Stomach (tissue), 9 donors: Measurements from ENCODE around the gene ADAMTSL4. TPM values are rescaled to one million over a fixed set of nuclear protein-coding genes. Genes with fewer than 3 reads are reported as not detected.
"Not testable (repeated sequence)": the region's sequence is repeated elsewhere in the genome, so short reads cannot be mapped to it uniquely, and the experiment has no call there.

ENCODE experiments used
- DNase-seq, 2 donors: peaks; one replicate each; pipeline versions ENCODE4 v3.0.0 to v3.0.0-alpha.2; 2013 to 2019
- H3K27ac ChIP-seq, 5 donors: fragments of 200-600 bp in 4 of 5; sonication (generic) in 4 of 5; one replicate each; pipeline ENCODE4 v1.5.1; 2013 to 2019; ENCODE audit warnings: mild to moderate bottlenecking in 1 of 5, moderate library complexity in 1 of 5
- H3K27me3 ChIP-seq, 3 donors: fragments of 200-600 bp; sonication (generic); one replicate each; pipeline ENCODE4 v1.5.1; 2017 to 2019; ENCODE audit warnings: mixed run types in 1 of 3
- H3K36me3 ChIP-seq, 4 donors: fragments of 200-600 bp; sonication (generic); 1 replicate in 3 of 4; 2 replicates in 1 of 4; pipeline ENCODE4 v1.5.1; 2016 to 2019
- H3K4me1 ChIP-seq, 4 donors: fragments of 200-600 bp; sonication (generic); one replicate each; pipeline ENCODE4 v1.5.1; 2016 to 2019
- H3K4me3 ChIP-seq, 4 donors: fragments of 200-600 bp; sonication (generic) in 3 of 4; one replicate each; pipeline ENCODE4 v1.5.1; 2016 to 2019; ENCODE audit warnings: mild to moderate bottlenecking in 1 of 4
- H3K9me3 ChIP-seq, 4 donors: fragments of 200-600 bp; sonication (generic); one replicate each; pipeline ENCODE4 v1.5.1; 2016 to 2019
- CTCF ChIP-seq, 7 experiments: fragments of 450-650 bp in 4 of 7; fragments of 200-600 bp in 3 of 7; sonication (generic) in 3 of 7; IDR thresholded peaks; one replicate each; pipeline ENCODE4 v1.5.1; 2016 to 2019; ENCODE audit warnings: antibody characterized with exemption in 7 of 7, control low read depth in 2 of 7, mild to moderate bottlenecking in 1 of 7
- EP300 ChIP-seq: sonication (generic); formaldehyde crosslinking; IDR thresholded peaks from one replicate; pipeline ENCODE4 v1.6.1; 2017; ENCODE audit warnings: antibody characterized with exemption
- POLR2A ChIP-seq, 4 donors: fragments of 450-650 bp; IDR thresholded peaks; one replicate each; pipeline ENCODE4 v1.6.1; 2016; ENCODE audit warnings: antibody characterized with exemption in 4 of 4, control low read depth in 2 of 4, mild to moderate bottlenecking in 1 of 4, moderate library complexity in 1 of 4
- POLR2AphosphoS5 ChIP-seq, 3 donors: sonication (generic); formaldehyde crosslinking; IDR thresholded peaks; one replicate each; pipeline ENCODE4 v1.6.1; 2016; ENCODE audit warnings: antibody characterized with exemption in 3 of 3
- WGBS, 5 donors: extraction: QIAGEN DNeasy Blood & Tissue Kit in 3 of 5; methylation state at CpG; one replicate each; pipeline versions ENCODE4 v1.1.5 to v1.1.7; 2013 to 2018; 5-methylcytosine and 5-hydroxymethylcytosine counted together
- intact Hi-C: fragments of 100-400 bp; cut with DNase I; formaldehyde crosslinking; loops from one replicate; pipeline ENCODE4 v1.15.1; 2023; ENCODE audit warnings: low total_unique reads
- polyA plus RNA-seq, 3 donors: library from polyadenylated mRNA; stranded (reverse); fragments of 200-250 nt; gene quantifications; one replicate each; pipeline ENCODE4 v1.2.3, GENCODE V29; 2013
- total RNA-seq, 5 donors: library from RNA; depleted of rRNA; stranded (reverse); fragments of >200 nt; gene quantifications; one replicate each; pipeline versions ENCODE4 v1.1.0 to v1.2.3, GENCODE V29; 2014 to 2016
- donor health status: healthy with polysubstance abuse.
- donor health status: Bipolar disorder and iron deficiency.
- donor health status: healthy.

ADAMTSL4 gene
- total and polyA plus RNA-seq, 8 donors, result 4.9 to 54.2 (median 10.2) TPM

DNA sequence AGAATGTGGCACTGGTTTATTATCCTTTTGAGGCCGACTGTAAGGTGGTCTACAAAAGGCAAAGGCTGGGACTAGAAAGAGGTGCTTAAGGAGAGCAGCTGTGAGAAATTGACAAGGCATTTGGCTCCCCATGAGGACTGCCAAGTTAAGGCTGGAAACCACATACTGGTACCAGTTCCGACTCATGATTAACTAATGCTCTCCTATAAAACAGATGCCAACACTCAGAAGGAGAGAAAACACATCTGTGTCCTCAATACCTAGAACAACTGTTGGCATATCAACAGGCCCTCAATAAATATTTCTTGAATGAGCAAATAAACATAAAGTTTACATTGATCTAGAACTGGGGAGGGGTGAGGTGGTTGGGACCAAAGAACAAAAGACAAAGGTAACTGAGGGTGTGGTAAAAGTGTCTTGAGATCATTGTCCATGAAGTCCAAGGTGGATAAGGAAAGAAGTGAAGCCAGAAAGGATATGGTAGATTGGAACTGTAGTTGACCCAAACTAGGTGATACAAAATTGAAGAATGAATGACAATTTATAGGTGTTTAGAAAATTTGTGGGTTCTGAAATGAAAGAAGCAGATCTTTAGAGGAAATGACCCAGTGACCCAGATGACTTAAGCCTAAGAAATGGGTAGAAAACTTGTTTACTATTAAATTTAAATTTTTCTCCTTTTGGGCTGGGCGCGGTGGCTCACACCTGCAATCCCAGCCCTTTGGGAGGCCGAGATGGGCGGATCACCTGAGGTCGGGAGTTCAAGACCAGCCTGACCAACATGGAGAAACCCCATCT, 47.1 kb downstream of the ADAMTSL4 start:
- 88 to 98% (median 93%) methylated on average over 7 of the region's 7 CpGs for WGBS, 5 donors
- intact Hi-C loops, result no loop called here
- Histone ChIP-seq H3K4me3 (no peak overlapping the region), H3K9me3 (no peaks in the 10 kb centered on the region), H3K27me3 (no peaks in the 10 kb centered on the region), H3K36me3 (peaks cover 0 to 19% (median 16%) of the 10 kb centered on the region in 4 donors), H3K27ac (no peak overlapping the region), H3K4me1 (peaks cover 0 to 9% (median 2%) of the 10 kb centered on the region in 4 donors)
- TF ChIP-seq POLR2AphosphoS5 (IDR thresholded peaks at IDR 0.05) (no peak), EP300 (no peak), POLR2A (IDR thresholded peaks at IDR 0.05) (no peak), CTCF (IDR thresholded peaks at IDR 0.05) (no peak)
- no peak for DNase-seq

DNA sequence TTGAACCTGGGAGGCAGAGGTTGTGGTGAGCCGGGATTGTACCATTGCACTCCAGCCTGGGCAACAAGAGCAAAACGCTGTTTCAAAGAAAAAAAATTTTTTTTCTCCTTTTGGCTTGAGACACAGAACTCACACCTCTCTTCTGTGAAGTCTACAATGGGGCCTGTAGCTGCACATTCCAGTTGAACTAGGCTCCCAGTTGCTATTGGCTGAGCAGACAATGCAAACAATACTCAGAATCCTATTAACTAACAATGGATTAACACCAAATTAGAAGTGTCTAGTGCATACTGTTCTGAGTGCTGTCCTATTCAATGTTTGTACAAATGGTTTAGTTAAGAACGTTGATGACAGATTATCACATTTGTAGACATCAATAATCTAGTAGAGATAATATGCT, 47.8 kb downstream of the ADAMTSL4 start:
- 50 to 72% (median 64%) methylated on average over 3 of the region's 3 CpGs for WGBS, 5 donors
- intact Hi-C loops, result no loop called here

GRCh38 chr1:150598346-150598745, 49.1 kb downstream of the ADAMTSL4 start:
- intact Hi-C loops, DNase-seq, H3K4me3 ChIP-seq, H3K9me3 ChIP-seq, H3K27me3 ChIP-seq, H3K4me1 ChIP-seq, H3K27ac ChIP-seq: not testable (repeated sequence)
- H3K36me3 ChIP-seq, result peaks cover 0 to 19% (median 16%) of the 10 kb centered on the region in 4 donors
- 72 to 89% (median 78%) methylated on average over 4 of the region's 4 CpGs for WGBS, 5 donors

More for the DNA sequence above, 47.8 kb downstream of the ADAMTSL4 start:
- DNase-seq, result no peak
- H3K4me1 ChIP-seq, result peaks cover 0 to 9% (median 2%) of the 10 kb centered on the region in 4 donors
- no peaks in the 10 kb centered on the region for H3K9me3 ChIP-seq
- H3K27me3 ChIP-seq, result no peaks in the 10 kb centered on the region
- H3K4me3 ChIP-seq, result no peak overlapping the region
- H3K36me3 ChIP-seq, result peaks cover 0 to 19% (median 16%) of the 10 kb centered on the region in 4 donors
- TF ChIP-seq POLR2A (IDR thresholded peaks at IDR 0.05) (no peak), POLR2AphosphoS5 (IDR thresholded peaks at IDR 0.05) (no peak), EP300 (no peak)
- no peak overlapping the region for H3K27ac ChIP-seq

- no peaks in the 10 kb centered on the region for H3K9me3 ChIP-seq
- no peak overlapping the region for H3K27ac ChIP-seq
- H3K27me3 ChIP-seq, result no peaks in the 10 kb centered on the region
- H3K4me3 ChIP-seq, result no peak overlapping the region
- no peak for TF ChIP-seq POLR2A (IDR thresholded peaks at IDR 0.05)
- TF ChIP-seq CTCF (IDR thresholded peaks at IDR 0.05), result no peak
- no peak for TF ChIP-seq POLR2AphosphoS5 (IDR thresholded peaks at IDR 0.05)
- no peak for TF ChIP-seq EP300
- DNase-seq, result no peak
- intact Hi-C loops, result no loop called here
- H3K4me1 ChIP-seq, result peaks cover 6 to 22% (median 12%) of the 10 kb centered on the region in 4 donors
- H3K36me3 ChIP-seq, result peaks cover 0 to 19% (median 16%) of the 10 kb centered on the region in 4 donors
These were observed 52.3 kb downstream of the ADAMTSL4 start for GRCh38 chr1:150601540-150601939.

GRCh38 chr1:150602372-150602771, 53.2 kb downstream of the ADAMTSL4 start:
- H3K4me3 ChIP-seq, intact Hi-C loops, H3K9me3 ChIP-seq, H3K27ac ChIP-seq, DNase-seq, H3K27me3 ChIP-seq: not testable (repeated sequence)
- H3K36me3 ChIP-seq, result peaks cover 0 to 19% (median 16%) of the 10 kb centered on the region in 4 donors
- 88 to 97% (median 96%) methylated on average over 12 of the region's 12 CpGs for WGBS, 5 donors
- peaks cover 6 to 15% (median 12%) of the 10 kb centered on the region in 4 donors for H3K4me1 ChIP-seq

GRCh38 chr1:150603711-150604110, 54.5 kb downstream of the ADAMTSL4 start:
- WGBS, 5 donors, result 73 to 86% (median 84%) methylated on average over 3 of the region's 3 CpGs
- DNase-seq, result no peak
- Histone ChIP-seq H3K27ac (peak overlapping the region in 3 of 5 donors; percentile 72 to 89 (median 84)), H3K9me3 (no peaks in the 10 kb centered on the region), H3K4me1 (peaks cover 6 to 15% (median 12%) of the 10 kb centered on the region in 4 donors), H3K4me3 (no peak overlapping the region), H3K36me3 (peaks cover 0 to 19% (median 17%) of the 10 kb centered on the region in 4 donors), H3K27me3 (no peaks in the 10 kb centered on the region)
- intact Hi-C loops, result no loop called here
- TF ChIP-seq CTCF (IDR thresholded peaks at IDR 0.05) (no peak), POLR2A (IDR thresholded peaks at IDR 0.05) (no peak), POLR2AphosphoS5 (IDR thresholded peaks at IDR 0.05) (no peak), EP300 (no peak)
